Pancreas (tissue), 10 donors: ENCODE data around the gene TBKBP1. TPM values are rescaled to one million over a fixed set of nuclear protein-coding genes. Genes with fewer than 3 reads are reported as not detected.

Experiments
- ATAC-seq, 4 donors: fragments of 200-7000 bp; cut with Tn5 transposase; one replicate each; pipeline versions ENCODE4 v1.8.0 to v1.9.1; 2020; ENCODE audit warnings: mild to moderate bottlenecking in 4 of 4, moderate library complexity in 4 of 4
- DNase-seq, 6 donors: peaks; one replicate each; pipeline ENCODE4 v3.0.0-alpha.2; 2020
- FAIRE-seq: peaks from 2 replicates; lab custom pipeline; 2012; peaks lifted over from hg19 to GRCh38; lab: Jason Lieb, UNC
- H3K27ac ChIP-seq, 4 donors: fragments of 200-600 bp; sonication (generic); 1 replicate in 3 of 4; 2 replicates in 1 of 4; pipeline versions ENCODE4 v1.5.0 to v1.8.0; 2020
- H3K27me3 ChIP-seq, 4 donors: fragments of 200-600 bp; one replicate each; pipeline ENCODE4 v1.8.0; 2021
- H3K36me3 ChIP-seq, 3 donors: fragments of 200-600 bp; sonication (generic) in 1 of 3; one replicate each; pipeline versions ENCODE4 v1.5.0 to v1.8.0; 2020 to 2021
- H3K4me1 ChIP-seq, 3 donors: fragments of 200-600 bp; one replicate each; pipeline ENCODE4 v1.8.0; 2021
- H3K4me3 ChIP-seq, 4 donors: fragments of 200-600 bp; sonication (generic) in 2 of 4; one replicate each; pipeline versions ENCODE4 v1.5.0 to v1.8.0; 2020 to 2021
- H3K9me3 ChIP-seq, 4 donors: fragments of 200-600 bp; one replicate each; pipeline ENCODE4 v1.8.0; 2021
- CTCF ChIP-seq, 4 donors: fragments of 200-600 bp; sonication (generic) in 3 of 4; IDR thresholded peaks; one replicate each; pipeline versions ENCODE4 v1.5.0 to v1.8.0; 2021; ENCODE audit warnings: antibody characterized with exemption in 4 of 4
- WGBS, 2 donors: extraction: QIAGEN DNeasy Blood & Tissue Kit; methylation state at CpG; one replicate each; pipeline ENCODE4 v1.1.7; 2013; 5-methylcytosine and 5-hydroxymethylcytosine counted together
- intact Hi-C, 3 donors: fragments of 100-400 bp; cut with DNase I; formaldehyde crosslinking; loops; one replicate each; pipeline versions ENCODE4 v1.11.1 to v1.14.2; 2022
- polyA plus RNA-seq, 2 donors: library from polyadenylated mRNA; stranded (reverse); fragments of 200-250 nt; gene quantifications; one replicate each; pipeline ENCODE4 v1.2.3, GENCODE V29; 2013
- total RNA-seq, 6 donors: library from RNA; stranded (reverse); fragmentation: NEBNext Ultra II Directional in 4 of 6; extraction: Animal tissue kit (Norgen Biotek cat#: 25700) in 4 of 6; gene quantifications; one replicate each; pipeline versions ENCODE4 v1.2.1 to v1.2.4, GENCODE V29; 2021 to 2023
- donor health status: healthy with polysubstance abuse.
- donor health status: DM: no; HTN: no; CAD: no; lungs with moderate emphysema.
- donor health status: DM: no; HTN: no; CAD: no.
- donor health status: control.
- donor health status: control.
- donor health status: Bipolar disorder and iron deficiency.
- donor health status: DM: yes; HTN: yes; CAD: no.
- donor health status: DM: no; HTN: no; CAD: no.
- donor health status: DM: no; HTN: no; CAD: no.
- donor health status: DM: yes; HTN: yes; CAD: no.

Gene TBKBP1
- total and polyA plus RNA-seq, 8 donors = 4.7 to 21.2 (median 6.4) TPM

- Histone ChIP-seq H3K4me1 (no peaks in the 10 kb centered on the region), H3K27me3 (no peaks in the 10 kb centered on the region), H3K9me3 (no peaks in the 10 kb centered on the region), H3K4me3 (no peak overlapping the region), H3K27ac (no peak overlapping the region), H3K36me3 (no peaks in the 10 kb centered on the region)
- ATAC-seq (no peak), DNase-seq (no peak), FAIRE-seq (no peak)
- 38 to 49% methylated on average over 15 of the region's 15 CpGs for WGBS, 2 donors
- no peak for TF ChIP-seq CTCF (IDR thresholded peaks at IDR 0.05)
- intact Hi-C loops = no loop called here
Measured at GRCh38 chr17:47713980-47714700, 20.2 kb downstream of the TBKBP1 start.

GRCh38 chr17:47714773-47715396, 20.9 kb downstream of the TBKBP1 start:
- no peaks in the 10 kb centered on the region for H3K27me3 ChIP-seq
- no peak for ATAC-seq
- intact Hi-C loops = no loop called here
- no peak for FAIRE-seq
- TF ChIP-seq CTCF (IDR thresholded peaks at IDR 0.05) = no peak
- no peaks in the 10 kb centered on the region for H3K9me3 ChIP-seq
- H3K4me1 ChIP-seq = no peaks in the 10 kb centered on the region
- 65 to 79% methylated on average over 6 of the region's 6 CpGs for WGBS, 2 donors
- H3K27ac ChIP-seq = no peak overlapping the region
- no peaks in the 10 kb centered on the region for H3K36me3 ChIP-seq
- no peak for DNase-seq
- no peak overlapping the region for H3K4me3 ChIP-seq

- H3K4me1 ChIP-seq = no peaks in the 10 kb centered on the region
- H3K4me3 ChIP-seq = no peak overlapping the region
- intact Hi-C loops = no loop called here
- H3K27me3 ChIP-seq = peaks cover 0 to 2% (median 0%) of the 10 kb centered on the region in 4 donors
- ATAC-seq = no peak
- no peaks in the 10 kb centered on the region for H3K36me3 ChIP-seq
- DNase-seq = no peak
- H3K27ac ChIP-seq = no peak overlapping the region
- TF ChIP-seq CTCF (IDR thresholded peaks at IDR 0.05) = no peak
- no peak for FAIRE-seq
- no peaks in the 10 kb centered on the region for H3K9me3 ChIP-seq
- 71 to 75% methylated on average over 10 of the region's 10 CpGs for WGBS, 2 donors
Measured at GRCh38 chr17:47715669-47716325, 21.8 kb downstream of the TBKBP1 start.

GRCh38 chr17:47716375-47716774, 22.4 kb downstream of the TBKBP1 start:
- H3K4me3 ChIP-seq = no peak overlapping the region
- peaks cover 0 to 3% (median under 1%) of the 10 kb centered on the region in 4 donors for H3K27me3 ChIP-seq
- no peaks in the 10 kb centered on the region for H3K4me1 ChIP-seq
- ATAC-seq (no peak), DNase-seq (no peak), FAIRE-seq (no peak)
- TF ChIP-seq CTCF (IDR thresholded peaks at IDR 0.05) = no peak
- H3K36me3 ChIP-seq = no peaks in the 10 kb centered on the region
- H3K9me3 ChIP-seq = no peaks in the 10 kb centered on the region
- no peak overlapping the region for H3K27ac ChIP-seq
- intact Hi-C loops = no loop called here
- 74 to 78% methylated on average over 3 of the region's 3 CpGs for WGBS, 2 donors
